ENCODE results near the gene DERL3.

DERL3 gene

DNA sequence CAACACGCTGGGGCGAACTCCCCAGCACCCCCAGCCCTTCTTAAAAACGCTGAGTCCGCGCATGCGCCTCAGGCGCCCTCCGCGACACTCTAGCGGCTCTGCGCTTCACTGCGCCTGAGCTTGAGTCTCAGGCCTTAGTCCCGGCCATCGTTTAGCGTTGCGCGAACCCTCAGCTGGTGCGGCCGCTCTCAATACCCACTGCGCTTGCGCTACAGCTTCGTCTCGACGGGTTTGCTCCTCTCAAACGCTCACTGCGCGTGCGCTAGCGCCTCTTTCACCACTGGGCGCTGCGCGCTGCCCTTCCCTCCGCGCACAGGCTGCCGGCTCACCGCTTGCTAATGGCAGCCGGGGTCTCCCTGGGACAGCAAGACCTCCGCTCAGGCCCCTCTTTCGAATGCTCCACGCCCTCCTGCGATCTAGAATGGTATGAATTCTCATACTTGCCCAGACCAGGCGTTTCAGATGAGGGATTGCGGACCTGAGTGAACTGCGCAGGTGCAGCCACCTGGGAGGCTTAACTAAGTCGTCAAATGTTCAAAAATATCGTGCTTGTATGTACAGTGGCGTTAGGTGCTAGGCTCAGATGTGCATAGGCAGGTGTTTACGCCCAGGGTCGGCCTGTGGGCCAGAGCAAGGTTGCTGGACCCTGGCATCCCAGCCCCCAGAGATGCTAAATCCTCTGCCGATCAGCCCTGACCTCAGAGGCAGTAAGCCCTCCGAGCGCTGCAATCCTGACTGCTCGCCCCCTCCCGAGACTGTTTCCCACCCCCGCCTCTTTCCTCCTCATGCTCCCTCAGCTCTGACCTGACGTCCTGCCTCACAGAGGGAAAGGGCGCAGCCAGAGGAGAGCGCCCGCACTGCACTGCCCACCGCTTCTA, 19.0 kb upstream of the DERL3 start, which contains the start of gene SLC2A11 (continued):
- TF ChIP-seq ZNF707 (tag by site-specific recombination; IDR thresholded peaks at IDR 0.05) (no peak), ZFP3 (tag by site-specific recombination; IDR thresholded peaks at IDR 0.05; ENCODE audit: low read depth) (no peak), ZNF354C (tag by site-specific recombination; IDR thresholded peaks at IDR 0.05; ENCODE audit: borderline replicate concordance, low read depth) (no peak), ZNF404 (tag by site-specific recombination; IDR thresholded peaks at IDR 0.05) (no peak), ZBTB8A (tag by site-specific recombination; IDR thresholded peaks at IDR 0.05) (peak; percentile 44; the same call in 1 of the 2 replicates), ZNF223 (tag by site-specific recombination; IDR thresholded peaks at IDR 0.05) (no peak), ZNF2 (tag by site-specific recombination; IDR thresholded peaks at IDR 0.05) (no peak), REPIN1 (tag by site-specific recombination; IDR thresholded peaks at IDR 0.05; ENCODE audit: low read depth) (no peak), ZNF140 (tag by site-specific recombination; IDR thresholded peaks at IDR 0.05) (no peak), ZBTB17 (tag by site-specific recombination; IDR thresholded peaks at IDR 0.05) (peak; percentile 77), BCL11B (tag by site-specific recombination; IDR thresholded peaks at IDR 0.05; ENCODE audit: low read depth) (no peak), HOXA7 (CRISPR knock-in tag; IDR thresholded peaks at IDR 0.05; ENCODE audit: borderline replicate concordance) (no peak), ZNF701 (tag by site-specific recombination; IDR thresholded peaks at IDR 0.05) (no peak), ZNF747 (tag by site-specific recombination; IDR thresholded peaks at IDR 0.05) (no peak), GLIS2 (tag by site-specific recombination; IDR thresholded peaks at IDR 0.05) (peak; percentile 39; the same call in 1 of the 2 replicates), ZNF530 (tag by site-specific recombination; IDR thresholded peaks at IDR 0.05; ENCODE audit: low read depth) (no peak), EGR2 (tag by site-specific recombination; IDR thresholded peaks at IDR 0.05; ENCODE audit: low read depth) (peak; percentile 77), ZNF585B (tag by site-specific recombination; IDR thresholded peaks at IDR 0.05) (no peak), ZNF211 (tag by site-specific recombination; IDR thresholded peaks at IDR 0.05; ENCODE audit: low read depth) (no peak), ZNF335 (tag by site-specific recombination; conservative IDR thresholded peaks at IDR 0.05) (no peak), ZNF548 (tag by site-specific recombination; IDR thresholded peaks at IDR 0.05) (no peak), KLF16 (tag by site-specific recombination; IDR thresholded peaks at IDR 0.05) (peak; percentile 65; the same call in 1 of the 2 replicates), HOXD13 (CRISPR knock-in tag; IDR thresholded peaks at IDR 0.05; ENCODE audit: borderline replicate concordance) (no peak), KLF10 (tag by site-specific recombination; IDR thresholded peaks at IDR 0.05) (no peak; the same call in 1 of the 2 replicates)
- TF ChIP-seq, protein P1, sequence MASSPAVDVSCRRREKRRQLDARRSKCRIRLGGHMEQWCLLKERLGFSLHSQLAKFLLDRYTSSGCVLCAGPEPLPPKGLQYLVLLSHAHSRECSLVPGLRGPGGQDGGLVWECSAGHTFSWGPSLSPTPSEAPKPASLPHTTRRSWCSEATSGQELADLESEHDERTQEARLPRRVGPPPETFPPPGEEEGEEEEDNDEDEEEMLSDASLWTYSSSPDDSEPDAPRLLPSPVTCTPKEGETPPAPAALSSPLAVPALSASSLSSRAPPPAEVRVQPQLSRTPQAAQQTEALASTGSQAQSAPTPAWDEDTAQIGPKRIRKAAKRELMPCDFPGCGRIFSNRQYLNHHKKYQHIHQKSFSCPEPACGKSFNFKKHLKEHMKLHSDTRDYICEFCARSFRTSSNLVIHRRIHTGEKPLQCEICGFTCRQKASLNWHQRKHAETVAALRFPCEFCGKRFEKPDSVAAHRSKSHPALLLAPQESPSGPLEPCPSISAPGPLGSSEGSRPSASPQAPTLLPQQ (tag by site-specific recombination; IDR thresholded peaks at IDR 0.05): no peak; the same call in 1 of the 2 replicates
- TF ChIP-seq, protein P2, sequence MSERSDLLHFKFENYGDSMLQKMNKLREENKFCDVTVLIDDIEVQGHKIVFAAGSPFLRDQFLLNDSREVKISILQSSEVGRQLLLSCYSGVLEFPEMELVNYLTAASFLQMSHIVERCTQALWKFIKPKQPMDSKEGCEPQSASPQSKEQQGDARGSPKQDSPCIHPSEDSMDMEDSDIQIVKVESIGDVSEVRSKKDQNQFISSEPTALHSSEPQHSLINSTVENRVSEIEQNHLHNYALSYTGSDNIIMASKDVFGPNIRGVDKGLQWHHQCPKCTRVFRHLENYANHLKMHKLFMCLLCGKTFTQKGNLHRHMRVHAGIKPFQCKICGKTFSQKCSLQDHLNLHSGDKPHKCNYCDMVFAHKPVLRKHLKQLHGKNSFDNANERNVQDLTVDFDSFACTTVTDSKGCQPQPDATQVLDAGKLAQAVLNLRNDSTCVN (tag by site-specific recombination; optimal IDR thresholded peaks at IDR 0.05): peak; percentile 84
- TF ChIP-seq, protein P3, sequence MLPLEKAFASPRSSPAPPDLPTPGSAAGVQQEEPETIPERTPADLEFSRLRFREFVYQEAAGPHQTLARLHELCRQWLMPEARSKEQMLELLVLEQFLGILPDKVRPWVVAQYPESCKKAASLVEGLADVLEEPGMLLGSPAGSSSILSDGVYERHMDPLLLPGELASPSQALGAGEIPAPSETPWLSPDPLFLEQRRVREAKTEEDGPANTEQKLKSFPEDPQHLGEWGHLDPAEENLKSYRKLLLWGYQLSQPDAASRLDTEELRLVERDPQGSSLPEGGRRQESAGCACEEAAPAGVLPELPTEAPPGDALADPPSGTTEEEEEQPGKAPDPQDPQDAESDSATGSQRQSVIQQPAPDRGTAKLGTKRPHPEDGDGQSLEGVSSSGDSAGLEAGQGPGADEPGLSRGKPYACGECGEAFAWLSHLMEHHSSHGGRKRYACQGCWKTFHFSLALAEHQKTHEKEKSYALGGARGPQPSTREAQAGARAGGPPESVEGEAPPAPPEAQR (tag by site-specific recombination; IDR thresholded peaks at IDR 0.05): no peak
- TF ChIP-seq, protein P4, sequence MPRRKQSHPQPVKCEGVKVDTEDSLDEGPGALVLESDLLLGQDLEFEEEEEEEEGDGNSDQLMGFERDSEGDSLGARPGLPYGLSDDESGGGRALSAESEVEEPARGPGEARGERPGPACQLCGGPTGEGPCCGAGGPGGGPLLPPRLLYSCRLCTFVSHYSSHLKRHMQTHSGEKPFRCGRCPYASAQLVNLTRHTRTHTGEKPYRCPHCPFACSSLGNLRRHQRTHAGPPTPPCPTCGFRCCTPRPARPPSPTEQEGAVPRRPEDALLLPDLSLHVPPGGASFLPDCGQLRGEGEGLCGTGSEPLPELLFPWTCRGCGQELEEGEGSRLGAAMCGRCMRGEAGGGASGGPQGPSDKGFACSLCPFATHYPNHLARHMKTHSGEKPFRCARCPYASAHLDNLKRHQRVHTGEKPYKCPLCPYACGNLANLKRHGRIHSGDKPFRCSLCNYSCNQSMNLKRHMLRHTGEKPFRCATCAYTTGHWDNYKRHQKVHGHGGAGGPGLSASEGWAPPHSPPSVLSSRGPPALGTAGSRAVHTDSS (tag by site-specific recombination; IDR thresholded peaks at IDR 0.05): no peak
- TF ChIP-seq, protein P5, sequence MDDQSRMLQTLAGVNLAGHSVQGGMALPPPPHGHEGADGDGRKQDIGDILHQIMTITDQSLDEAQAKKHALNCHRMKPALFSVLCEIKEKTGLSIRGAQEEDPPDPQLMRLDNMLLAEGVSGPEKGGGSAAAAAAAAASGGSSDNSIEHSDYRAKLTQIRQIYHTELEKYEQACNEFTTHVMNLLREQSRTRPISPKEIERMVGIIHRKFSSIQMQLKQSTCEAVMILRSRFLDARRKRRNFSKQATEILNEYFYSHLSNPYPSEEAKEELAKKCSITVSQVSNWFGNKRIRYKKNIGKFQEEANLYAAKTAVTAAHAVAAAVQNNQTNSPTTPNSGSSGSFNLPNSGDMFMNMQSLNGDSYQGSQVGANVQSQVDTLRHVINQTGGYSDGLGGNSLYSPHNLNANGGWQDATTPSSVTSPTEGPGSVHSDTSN (CRISPR knock-in tag; IDR thresholded peaks at IDR 0.05): no peak
- TF ChIP-seq, protein P6, sequence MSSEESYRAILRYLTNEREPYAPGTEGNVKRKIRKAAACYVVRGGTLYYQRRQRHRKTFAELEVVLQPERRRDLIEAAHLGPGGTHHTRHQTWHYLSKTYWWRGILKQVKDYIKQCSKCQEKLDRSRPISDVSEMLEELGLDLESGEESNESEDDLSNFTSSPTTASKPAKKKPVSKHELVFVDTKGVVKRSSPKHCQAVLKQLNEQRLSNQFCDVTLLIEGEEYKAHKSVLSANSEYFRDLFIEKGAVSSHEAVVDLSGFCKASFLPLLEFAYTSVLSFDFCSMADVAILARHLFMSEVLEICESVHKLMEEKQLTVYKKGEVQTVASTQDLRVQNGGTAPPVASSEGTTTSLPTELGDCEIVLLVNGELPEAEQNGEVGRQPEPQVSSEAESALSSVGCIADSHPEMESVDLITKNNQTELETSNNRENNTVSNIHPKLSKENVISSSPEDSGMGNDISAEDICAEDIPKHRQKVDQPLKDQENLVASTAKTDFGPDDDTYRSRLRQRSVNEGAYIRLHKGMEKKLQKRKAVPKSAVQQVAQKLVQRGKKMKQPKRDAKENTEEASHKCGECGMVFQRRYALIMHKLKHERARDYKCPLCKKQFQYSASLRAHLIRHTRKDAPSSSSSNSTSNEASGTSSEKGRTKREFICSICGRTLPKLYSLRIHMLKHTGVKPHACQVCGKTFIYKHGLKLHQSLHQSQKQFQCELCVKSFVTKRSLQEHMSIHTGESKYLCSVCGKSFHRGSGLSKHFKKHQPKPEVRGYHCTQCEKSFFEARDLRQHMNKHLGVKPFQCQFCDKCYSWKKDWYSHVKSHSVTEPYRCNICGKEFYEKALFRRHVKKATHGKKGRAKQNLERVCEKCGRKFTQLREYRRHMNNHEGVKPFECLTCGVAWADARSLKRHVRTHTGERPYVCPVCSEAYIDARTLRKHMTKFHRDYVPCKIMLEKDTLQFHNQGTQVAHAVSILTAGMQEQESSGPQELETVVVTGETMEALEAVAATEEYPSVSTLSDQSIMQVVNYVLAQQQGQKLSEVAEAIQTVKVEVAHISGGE (tag by site-specific recombination; conservative IDR thresholded peaks at IDR 0.05; ENCODE audit: low read depth): no peak

All from HEK293 (cell line).